Mucosa of rectum (tissue), 2 donors: ENCODE measurements around the gene SPC25.

ENCODE experiments used
- H3K27ac ChIP-seq, 2 donors: one replicate each; pipeline ENCODE4 v1.7.0; 2013; ENCODE audit warnings: inconsistent platforms in 2 of 2, low read depth in 2 of 2, low read length in 2 of 2
- H3K27me3 ChIP-seq, 2 donors: one replicate each; pipeline ENCODE4 v1.7.0; 2013; ENCODE audit warnings: low read length in 2 of 2; ENCODE audit not compliant: control insufficient read depth in 2 of 2, insufficient read depth in 2 of 2
- H3K36me3 ChIP-seq, 2 donors: one replicate each; pipeline ENCODE4 v1.7.0; 2013; ENCODE audit warnings: low read length in 2 of 2; ENCODE audit not compliant: control insufficient read depth in 2 of 2, insufficient read depth in 2 of 2
- H3K4me1 ChIP-seq, 2 donors: one replicate each; pipeline ENCODE4 v1.7.0; 2013; ENCODE audit warnings: low read length in 2 of 2, mild to moderate bottlenecking in 1 of 2; ENCODE audit not compliant: control insufficient read depth in 2 of 2, insufficient read depth in 2 of 2
- H3K4me3 ChIP-seq, 2 donors: one replicate each; pipeline ENCODE4 v1.7.0; 2013; ENCODE audit warnings: low read length in 2 of 2
- H3K9ac ChIP-seq, 2 donors: one replicate each; pipeline ENCODE4 v1.7.0; 2013; ENCODE audit warnings: low read length in 2 of 2, low read depth in 1 of 2, mild to moderate bottlenecking in 1 of 2
- H3K9me3 ChIP-seq, 2 donors: one replicate each; pipeline ENCODE4 v1.7.0; 2013; ENCODE audit warnings: low read length in 2 of 2; ENCODE audit not compliant: control insufficient read depth in 2 of 2
- donor health status: healthy.
- donor health status: Normal muscosa, but diverticular disease.

Gene SPC25

DNA sequence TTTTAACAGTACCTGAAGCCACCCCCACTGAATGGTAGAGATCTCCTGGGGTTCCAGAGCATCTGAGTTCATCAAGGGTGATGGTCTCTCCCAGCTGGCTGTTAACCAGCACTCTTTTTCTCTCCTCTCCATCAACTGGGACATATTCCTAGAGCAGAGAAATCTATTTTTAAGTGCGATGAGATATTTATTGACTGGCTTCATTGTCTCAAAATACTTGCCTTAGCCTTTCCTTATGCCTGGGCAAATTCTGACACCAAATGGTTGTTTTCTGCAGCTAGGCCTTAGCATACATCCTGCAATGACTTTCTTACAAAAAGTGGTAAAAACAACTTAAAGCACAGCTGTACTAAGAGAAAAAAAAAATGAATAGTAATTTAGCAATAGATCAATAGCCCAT lies 68.2 kb downstream of the SPC25 start:
- Histone ChIP-seq H3K36me3 (peaks cover 7 to 23% of the 10 kb centered on the region in 2 donors), H3K9ac (no peak overlapping the region), H3K4me1 (no peaks in the 10 kb centered on the region), H3K27me3 (no peaks in the 10 kb centered on the region), H3K9me3 (no peaks in the 10 kb centered on the region), H3K27ac (no peak overlapping the region), H3K4me3 (no peak overlapping the region)

DNA sequence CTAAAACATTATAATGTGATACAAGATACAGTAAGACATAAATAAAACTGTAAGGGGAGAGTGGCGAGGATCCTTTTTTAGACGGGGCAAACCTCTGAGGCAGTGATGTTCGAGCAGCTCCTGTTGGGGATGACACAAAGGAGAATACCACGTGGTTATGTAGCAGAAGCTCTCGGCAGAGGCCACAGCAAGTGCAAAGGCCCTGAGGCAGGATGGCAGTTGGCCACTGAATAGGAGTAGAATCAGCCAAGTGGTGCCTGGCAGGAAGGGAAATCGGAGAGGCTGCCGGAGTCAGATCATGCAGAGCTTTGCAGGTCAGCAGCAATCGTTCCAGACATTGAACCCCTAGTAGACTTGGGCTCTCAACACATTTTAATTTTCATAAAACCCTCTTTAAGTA lies 68.7 kb downstream of the SPC25 start:
- Histone ChIP-seq H3K27me3 (no peaks in the 10 kb centered on the region), H3K9ac (no peak overlapping the region), H3K9me3 (no peaks in the 10 kb centered on the region), H3K36me3 (peaks cover 7 to 25% of the 10 kb centered on the region in 2 donors), H3K27ac (no peak overlapping the region), H3K4me3 (no peak overlapping the region), H3K4me1 (no peaks in the 10 kb centered on the region)
